HEK293T (cell line): ENCODE measurements around the gene GAB2.

ENCODE experiments used
- CTCF ChIA-PET: fragments of 350-600 bp; formaldehyde crosslinking; extraction: SDS; loops from one replicate; lab custom pipeline; 2021; ENCODE audit warnings: antibody characterized with exemption, inconsistent platforms; lab: Yijun Ruan, JAX
- POLR2A ChIA-PET: fragments of 350-600 bp; formaldehyde crosslinking; extraction: SDS; loops from one replicate; lab custom pipeline; 2020; ENCODE audit warnings: antibody characterized with exemption, inconsistent platforms; lab: Yijun Ruan, JAX
- DNase-seq: peaks from one replicate; pipeline ENCODE4 v3.0.0; 2012; ENCODE audit warnings: mixed read lengths; ENCODE audit errors: extremely low spot score
- ARNT ChIP-seq: fragments of 450-650 bp; IDR thresholded peaks from 2 replicates; pipeline ENCODE4 v1.6.1; 2017; ENCODE audit warnings: mild to moderate bottlenecking
- BHLHE40 ChIP-seq: fragments of 450-650 bp; IDR thresholded peaks from 2 replicates; pipeline ENCODE4 v1.6.1; 2016; ENCODE audit warnings: mild to moderate bottlenecking, moderate library complexity, borderline replicate concordance
- CTBP1 ChIP-seq: fragments of 450-650 bp; IDR thresholded peaks from 2 replicates; pipeline ENCODE4 v1.6.1; 2016; ENCODE audit warnings: borderline replicate concordance
- ELF4 ChIP-seq: fragments of 450-650 bp; IDR thresholded peaks from 2 replicates; pipeline ENCODE4 v1.6.1; 2017; ENCODE audit warnings: antibody characterized with exemption
- FOXA1 ChIP-seq: fragments of 450-650 bp; IDR thresholded peaks from 2 replicates; pipeline ENCODE4 v1.6.1; 2016; ENCODE audit warnings: mild to moderate bottlenecking
- FOXK2 ChIP-seq: fragments of 450-650 bp; IDR thresholded peaks from 2 replicates; pipeline ENCODE4 v1.6.1; 2016; ENCODE audit warnings: mild to moderate bottlenecking
- FOXM1 ChIP-seq: fragments of 450-650 bp; IDR thresholded peaks from 2 replicates; pipeline ENCODE4 v1.6.1; 2017; ENCODE audit warnings: mild to moderate bottlenecking, borderline replicate concordance
- HDGF ChIP-seq: fragments of 450-650 bp; IDR thresholded peaks from 2 replicates; pipeline ENCODE4 v1.6.1; 2017; ENCODE audit warnings: antibody characterized with exemption, borderline replicate concordance
- L3MBTL2 ChIP-seq: fragments of 450-650 bp; conservative IDR thresholded peaks from 2 replicates; pipeline ENCODE4 v1.6.1; 2016; ENCODE audit warnings: mild to moderate bottlenecking
- LEF1 ChIP-seq: fragments of 450-650 bp; IDR thresholded peaks from 2 replicates; pipeline ENCODE4 v1.6.1; 2017; ENCODE audit warnings: mild to moderate bottlenecking, borderline replicate concordance
- NFRKB ChIP-seq: fragments of 450-650 bp; IDR thresholded peaks from 2 replicates; pipeline ENCODE4 v1.6.1; 2016; ENCODE audit warnings: mild to moderate bottlenecking, moderate library complexity
- PKNOX1 ChIP-seq: fragments of 450-650 bp; IDR thresholded peaks from 2 replicates; pipeline ENCODE4 v1.6.1; 2016
- SP1 ChIP-seq: fragments of 450-650 bp; IDR thresholded peaks from 2 replicates; pipeline ENCODE4 v1.6.1; 2017
- SUZ12 ChIP-seq: fragments of 450-650 bp; IDR thresholded peaks from 2 replicates; pipeline ENCODE4 v1.6.1; 2016; ENCODE audit warnings: mild to moderate bottlenecking
- TARDBP ChIP-seq: fragments of 450-650 bp; IDR thresholded peaks from 2 replicates; pipeline ENCODE4 v1.6.1; 2016
- ZNF384 ChIP-seq: fragments of 450-650 bp; IDR thresholded peaks from 2 replicates; pipeline ENCODE4 v1.6.1; 2016

GAB2 gene

GRCh38 chr11:78344094-78344493, 73.5 kb downstream of the GAB2 start:
- ChIA-PET POLR2A (no interaction called here), CTCF (no interaction called here)
- no peak for TF ChIP-seq L3MBTL2
- TF ChIP-seq FOXM1 = no peak
- no peak for TF ChIP-seq TARDBP
- no peak for DNase-seq

GRCh38 chr11:78343303-78343702, 74.3 kb downstream of the GAB2 start:
- POLR2A ChIA-PET = no interaction called here
- no peak for DNase-seq
- CTCF ChIA-PET = no interaction called here
- TF ChIP-seq CTBP1 = no peak
- TF ChIP-seq FOXK2 = no peak
- TF ChIP-seq ARNT = no peak
- TF ChIP-seq TARDBP = no peak
- no peak for TF ChIP-seq LEF1
- no peak for TF ChIP-seq L3MBTL2
- no peak for TF ChIP-seq ELF4
- no peak for TF ChIP-seq PKNOX1
- no peak for TF ChIP-seq FOXA1
- no peak for TF ChIP-seq SUZ12

GRCh38 chr11:78341841-78342240, 75.8 kb downstream of the GAB2 start:
- DNase-seq = no peak
- CTCF ChIA-PET = no interaction called here
- POLR2A ChIA-PET = no interaction called here
- TF ChIP-seq FOXM1 = no peak
- TF ChIP-seq TARDBP = no peak
- TF ChIP-seq FOXA1 = no peak
- TF ChIP-seq HDGF = no peak
- TF ChIP-seq PKNOX1 = no peak

GRCh38 chr11:78340530-78340929, 77.1 kb downstream of the GAB2 start:
- POLR2A ChIA-PET = no interaction called here
- no peak for TF ChIP-seq ZNF384
- no peak for TF ChIP-seq LEF1
- no peak for TF ChIP-seq FOXM1
- no peak for TF ChIP-seq BHLHE40
- TF ChIP-seq NFRKB = no peak
- TF ChIP-seq ELF4 = no peak
- no peak for TF ChIP-seq SP1
- TF ChIP-seq L3MBTL2 = no peak
- TF ChIP-seq PKNOX1 = no peak
- TF ChIP-seq FOXK2 = no peak
- TF ChIP-seq FOXA1 = no peak
- TF ChIP-seq CTBP1 = no peak
- TF ChIP-seq SUZ12 = no peak
- TF ChIP-seq ARNT = no peak

GRCh38 chr11:78339945-78340344, 77.7 kb downstream of the GAB2 start:
- DNase-seq = no peak
- POLR2A ChIA-PET = no interaction called here
- CTCF ChIA-PET = no interaction called here
- TF ChIP-seq ZNF384 = no peak
- no peak for TF ChIP-seq TARDBP
- TF ChIP-seq ELF4 = no peak
- no peak for TF ChIP-seq HDGF

More at GRCh38 chr11:78340530-78340929, 77.1 kb downstream of the GAB2 start:
- CTCF ChIA-PET = no interaction called here
- no peak for DNase-seq

GRCh38 chr11:78339483-78339882, 78.1 kb downstream of the GAB2 start:
- TF ChIP-seq FOXA1 (no peak), FOXM1 (no peak), HDGF (no peak), SP1 (no peak), ELF4 (no peak), PKNOX1 (no peak), NFRKB (no peak), LEF1 (no peak), FOXK2 (no peak), ARNT (no peak), L3MBTL2 (no peak), ZNF384 (no peak)
- ChIA-PET POLR2A (no interaction called here), CTCF (no interaction called here)
- DNase-seq = no peak

- DNase-seq = no peak
- TF ChIP-seq CTBP1 = no peak
- no peak for TF ChIP-seq ZNF384
- TF ChIP-seq LEF1 = no peak
- no peak for TF ChIP-seq TARDBP
- no peak for TF ChIP-seq PKNOX1
- no peak for TF ChIP-seq L3MBTL2
- no peak for TF ChIP-seq SUZ12
- TF ChIP-seq BHLHE40 = no peak
- no peak for TF ChIP-seq FOXK2
- TF ChIP-seq NFRKB = no peak
- no peak for TF ChIP-seq FOXA1
- no peak for TF ChIP-seq ARNT
- TF ChIP-seq FOXM1 = no peak
- TF ChIP-seq ELF4 = no peak
- no peak for TF ChIP-seq SP1
- TF ChIP-seq HDGF = no peak
- POLR2A ChIA-PET = no interaction called here
- CTCF ChIA-PET = no interaction called here
These were observed 78.9 kb downstream of the GAB2 start for GRCh38 chr11:78338702-78339101.
